Sigmoid colon (tissue), 4 donors: ENCODE measurements around the gene TFB2M.
"Not testable (repeated sequence)": the region's sequence is repeated elsewhere in the genome, so short reads cannot be mapped to it uniquely, and the experiment has no call there.

Experiments
- CTCF ChIP-seq, 4 experiments: fragments of 450-650 bp in 3 of 4; fragments of 200-600 bp in 1 of 4; IDR thresholded peaks; one replicate each; pipeline ENCODE4 v1.5.1; 2016 to 2019; ENCODE audit warnings: antibody characterized with exemption in 4 of 4, mild to moderate bottlenecking in 3 of 4, moderate library complexity in 2 of 4
- EP300 ChIP-seq, 4 donors: sonication (generic); formaldehyde crosslinking; IDR thresholded peaks; one replicate each; pipeline ENCODE4 v1.6.1; 2017; ENCODE audit warnings: antibody characterized with exemption in 4 of 4
- POLR2A ChIP-seq, 2 donors: fragments of 450-650 bp; IDR thresholded peaks; one replicate each; pipeline ENCODE4 v1.6.1; 2016; ENCODE audit warnings: antibody characterized with exemption in 2 of 2, mild to moderate bottlenecking in 2 of 2, moderate library complexity in 2 of 2

GRCh38 chr1:246589919-246590318 lies 23.9 kb upstream of the TFB2M start:
- not testable (repeated sequence) for TF ChIP-seq CTCF, EP300, POLR2A (IDR thresholded peaks at IDR 0.05)
